Gastrocnemius medialis (tissue), 4 donors: ENCODE data around the gene TMPRSS9.

Experiments used
- POLR2A ChIP-seq, 2 donors: fragments of 450-650 bp; IDR thresholded peaks; one replicate each; pipeline ENCODE4 v1.6.1; 2017; ENCODE audit warnings: antibody characterized with exemption in 2 of 2, mild to moderate bottlenecking in 2 of 2, moderate library complexity in 2 of 2
- TF ChIP-seq, protein P1 (sequence below), 5 experiments: fragments of 450-650 bp in 3 of 5; fragments of 200-600 bp in 2 of 5; sonication (generic) in 2 of 5; IDR thresholded peaks in 4 of 5; conservative IDR thresholded peaks in 1 of 5; 1 replicate in 4 of 5; 2 replicates in 1 of 5; pipeline ENCODE4 v1.5.1; 2016 to 2019; ENCODE audit warnings: antibody characterized with exemption in 5 of 5, mild to moderate bottlenecking in 3 of 5, moderate library complexity in 3 of 5

DNA sequence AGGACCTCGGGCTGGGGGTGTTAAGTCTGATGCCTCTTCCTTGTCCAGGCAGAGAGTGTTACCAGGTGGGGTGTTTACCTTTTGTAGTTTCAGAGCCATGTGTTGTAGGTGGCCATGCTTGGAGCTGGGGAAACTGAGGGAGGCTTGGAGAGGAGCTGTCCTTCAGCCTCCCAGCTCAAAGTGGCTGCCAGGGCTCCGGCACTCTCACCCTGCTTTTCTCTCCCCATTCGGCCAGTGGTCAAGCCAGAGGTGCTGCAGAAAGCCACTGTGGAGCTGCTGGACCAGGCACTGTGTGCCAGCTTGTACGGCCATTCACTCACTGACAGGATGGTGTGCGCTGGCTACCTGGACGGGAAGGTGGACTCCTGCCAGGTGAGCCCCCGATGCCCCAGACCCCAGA lies 50.0 kb downstream of the TMPRSS9 start:
- TF ChIP-seq POLR2A (IDR thresholded peaks at IDR 0.05) = no peak
- TF ChIP-seq, protein P1, sequence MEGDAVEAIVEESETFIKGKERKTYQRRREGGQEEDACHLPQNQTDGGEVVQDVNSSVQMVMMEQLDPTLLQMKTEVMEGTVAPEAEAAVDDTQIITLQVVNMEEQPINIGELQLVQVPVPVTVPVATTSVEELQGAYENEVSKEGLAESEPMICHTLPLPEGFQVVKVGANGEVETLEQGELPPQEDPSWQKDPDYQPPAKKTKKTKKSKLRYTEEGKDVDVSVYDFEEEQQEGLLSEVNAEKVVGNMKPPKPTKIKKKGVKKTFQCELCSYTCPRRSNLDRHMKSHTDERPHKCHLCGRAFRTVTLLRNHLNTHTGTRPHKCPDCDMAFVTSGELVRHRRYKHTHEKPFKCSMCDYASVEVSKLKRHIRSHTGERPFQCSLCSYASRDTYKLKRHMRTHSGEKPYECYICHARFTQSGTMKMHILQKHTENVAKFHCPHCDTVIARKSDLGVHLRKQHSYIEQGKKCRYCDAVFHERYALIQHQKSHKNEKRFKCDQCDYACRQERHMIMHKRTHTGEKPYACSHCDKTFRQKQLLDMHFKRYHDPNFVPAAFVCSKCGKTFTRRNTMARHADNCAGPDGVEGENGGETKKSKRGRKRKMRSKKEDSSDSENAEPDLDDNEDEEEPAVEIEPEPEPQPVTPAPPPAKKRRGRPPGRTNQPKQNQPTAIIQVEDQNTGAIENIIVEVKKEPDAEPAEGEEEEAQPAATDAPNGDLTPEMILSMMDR (IDR thresholded peaks at IDR 0.05 in 4 of 5, conservative IDR thresholded peaks at IDR 0.05 in 1 of 5) = no peak
